Bronchial epithelial cell (primary cell): ENCODE measurements around the gene GBP6. TPM values are rescaled to one million over a fixed set of nuclear protein-coding genes. Genes with fewer than 3 reads are reported as not detected.
A peak's percentile ranks its signal among the peaks of the same experiment; 100 is the strongest.

ENCODE experiments used
- DNase-seq: peaks from one replicate; pipeline ENCODE4 v3.0.0-alpha.2; 2010; ENCODE audit warnings: low read depth
- FAIRE-seq: peaks from 2 replicates; lab custom pipeline; 2011; peaks lifted over from hg19 to GRCh38; lab: Jason Lieb, UNC
- H3K27me3 ChIP-seq: 2 replicates; pipeline ENCODE4 v1.5.1; 2011; ENCODE audit warnings: low read length; ENCODE audit not compliant: control insufficient read depth, insufficient read depth
- H3K36me3 ChIP-seq: 2 replicates; pipeline ENCODE4 v1.5.1; 2011; ENCODE audit warnings: low read length; ENCODE audit not compliant: control insufficient read depth, insufficient read depth
- H3K4me3 ChIP-seq: 2 replicates; pipeline ENCODE4 v1.5.1; 2011; ENCODE audit warnings: mild to moderate bottlenecking, low read depth, low read length, control low read depth
- CTCF ChIP-seq: IDR thresholded peaks from 2 replicates; pipeline ENCODE4 v1.5.1; 2011; ENCODE audit warnings: mild to moderate bottlenecking, moderate library complexity, low read length, control low read depth, inconsistent platforms; ENCODE audit not compliant: insufficient read depth, severe bottlenecking
- total RNA-seq: library from RNA; depleted of rRNA; stranded (reverse); fragments of >200 nt; gene quantifications from 2 replicates; pipeline ENCODE4 v1.2.1, GENCODE V29; 2014

GBP6 gene
- total RNA-seq, 1 donor from 2014 or later = 12.4 TPM

- no peak for FAIRE-seq
Observed at GRCh38 chr1:89352421-89352820, 11.4 kb upstream of the GBP6 start.

GRCh38 chr1:89354205-89354604 is 9.7 kb upstream of the GBP6 start:
- H3K36me3 ChIP-seq = no peaks in the 10 kb centered on the region
- no peaks in the 10 kb centered on the region for H3K27me3 ChIP-seq
- no peak overlapping the region for H3K4me3 ChIP-seq
- DNase-seq = no peak
- no peak for FAIRE-seq
- TF ChIP-seq CTCF = no peak

More at GRCh38 chr1:89352421-89352820, 11.4 kb upstream of the GBP6 start:
- no peak for TF ChIP-seq CTCF
- no peaks in the 10 kb centered on the region for H3K36me3 ChIP-seq
- H3K4me3 ChIP-seq = no peak overlapping the region
- DNase-seq = no peak
- H3K27me3 ChIP-seq = no peaks in the 10 kb centered on the region

- no peak for DNase-seq
- no peak for TF ChIP-seq CTCF
- Histone ChIP-seq H3K27me3 (no peaks in the 10 kb centered on the region), H3K36me3 (no peaks in the 10 kb centered on the region), H3K4me3 (no peak overlapping the region)
- no peak for FAIRE-seq
Observed at GRCh38 chr1:89355056-89355455, 8.8 kb upstream of the GBP6 start.

GRCh38 chr1:89356658-89357400 is 7.0 kb upstream of the GBP6 start:
- Histone ChIP-seq H3K27me3 (no peaks in the 10 kb centered on the region), H3K4me3 (no peak overlapping the region), H3K36me3 (no peaks in the 10 kb centered on the region)
- TF ChIP-seq CTCF = no peak
- FAIRE-seq (peak; percentile 68), DNase-seq (peak; percentile 27)

GRCh38 chr1:89358287-89358893 is 5.5 kb upstream of the GBP6 start:
- peak; percentile 67 for TF ChIP-seq CTCF
- H3K36me3 ChIP-seq = no peaks in the 10 kb centered on the region
- no peak overlapping the region for H3K4me3 ChIP-seq
- no peaks in the 10 kb centered on the region for H3K27me3 ChIP-seq
- DNase-seq (peak; percentile 63), FAIRE-seq (no peak)

- FAIRE-seq (no peak), DNase-seq (no peak)
- Histone ChIP-seq H3K4me3 (no peak overlapping the region), H3K36me3 (no peaks in the 10 kb centered on the region), H3K27me3 (no peaks in the 10 kb centered on the region)
- TF ChIP-seq CTCF = no peak
Observed at GRCh38 chr1:89360716-89361115, 3.1 kb upstream of the GBP6 start.
